ENCODE results near the gene NBPF8. TPM values are rescaled to one million over a fixed set of nuclear protein-coding genes. Genes with fewer than 3 reads are reported as not detected.
A peak's percentile ranks its signal among the peaks of the same experiment; 100 is the strongest.
"Not testable (repeated sequence)": the region's sequence is repeated elsewhere in the genome, so short reads cannot be mapped to it uniquely, and the experiment has no call there.

Gene NBPF8
- total RNA-seq (2014; rRNA removed; shearing (Covaris generic)): 8.8 and 14.4 TPM in 2 replicates

- peak; percentile 67 for DNase-seq (ENCODE audit: low read depth)
Measured at GRCh38 chr1:120414911-120415480, at the start of gene NBPF8. NBPF8 (plus strand) TSS chr1:120415035; CDS start chr1:120436523, 21,488 bp downstream.

DNA sequence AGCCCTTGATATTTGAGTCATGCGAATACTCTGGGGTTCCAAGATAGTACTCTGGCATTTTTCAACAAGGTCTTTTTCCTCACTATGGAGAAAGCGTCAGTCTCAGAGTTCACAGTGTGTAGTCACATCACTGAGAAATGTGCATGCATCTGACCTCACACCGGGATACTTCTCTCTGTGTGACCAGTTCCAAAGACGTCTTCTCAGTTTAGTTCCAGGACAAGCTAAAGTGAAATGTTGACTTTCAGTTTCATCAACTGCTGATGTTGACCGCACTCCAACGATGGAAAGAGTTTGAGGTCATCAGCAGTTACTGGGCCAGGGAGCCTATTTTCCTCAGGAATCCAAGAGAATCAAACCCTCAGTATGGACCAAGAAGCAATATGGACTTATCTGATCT lies 47.1 kb upstream of the NBPF8 start:
- DNase-seq (ENCODE audit: low read depth): not testable (repeated sequence)

DNA sequence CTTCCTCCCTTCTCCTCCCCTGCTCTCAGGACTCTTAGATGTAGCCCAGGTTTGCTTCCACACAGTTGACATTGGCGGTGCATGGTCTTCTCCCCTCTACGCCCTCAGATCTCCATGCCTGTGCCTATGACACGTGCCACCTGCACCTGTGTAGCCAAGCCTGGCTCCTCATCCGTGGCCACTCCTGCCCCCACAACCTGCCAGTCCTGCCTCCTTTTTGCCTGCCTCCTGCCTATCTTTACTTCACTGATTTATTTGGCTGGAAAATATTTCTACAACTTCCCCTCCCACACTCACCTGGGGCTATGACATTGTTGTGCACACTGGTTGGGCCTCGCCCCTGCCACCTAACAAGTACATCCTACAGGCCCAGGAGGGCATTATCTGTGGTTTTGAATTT lies 28.2 kb upstream of the NBPF8 start:
- DNase-seq (ENCODE audit: low read depth): not testable (repeated sequence)

DNA sequence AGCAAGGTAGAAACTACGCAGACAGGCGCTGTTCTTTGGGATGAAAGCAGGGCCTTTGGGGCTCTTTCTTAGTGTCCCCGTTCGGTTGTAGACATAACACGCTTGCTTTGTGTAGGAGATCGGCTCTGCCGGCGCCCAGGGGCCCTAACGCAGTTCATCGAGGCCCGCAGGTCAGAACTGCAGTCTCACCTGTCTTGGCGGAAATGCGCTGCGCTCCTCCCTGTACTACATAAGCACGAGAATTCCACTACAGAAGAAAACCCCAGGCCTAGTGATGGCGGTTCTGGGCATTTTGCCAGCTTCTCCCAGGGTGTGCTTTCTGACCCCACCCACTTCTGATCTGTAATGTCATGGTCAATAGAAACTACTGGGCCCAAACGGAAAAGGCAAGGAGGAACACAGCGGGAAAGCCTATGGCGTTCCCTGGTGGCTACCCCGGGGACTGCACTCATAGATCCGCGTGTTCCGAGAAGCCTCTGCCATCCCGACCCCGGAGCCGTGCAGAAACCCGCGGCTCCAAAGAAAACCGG lies 26.2 kb upstream of the NBPF8 start:
- DNase-seq (ENCODE audit: low read depth): peak; percentile 54

- DNase-seq (ENCODE audit: low read depth): not testable (repeated sequence)
Measured at GRCh38 chr1:120391365-120391764, 23.5 kb upstream of the NBPF8 start.

DNA sequence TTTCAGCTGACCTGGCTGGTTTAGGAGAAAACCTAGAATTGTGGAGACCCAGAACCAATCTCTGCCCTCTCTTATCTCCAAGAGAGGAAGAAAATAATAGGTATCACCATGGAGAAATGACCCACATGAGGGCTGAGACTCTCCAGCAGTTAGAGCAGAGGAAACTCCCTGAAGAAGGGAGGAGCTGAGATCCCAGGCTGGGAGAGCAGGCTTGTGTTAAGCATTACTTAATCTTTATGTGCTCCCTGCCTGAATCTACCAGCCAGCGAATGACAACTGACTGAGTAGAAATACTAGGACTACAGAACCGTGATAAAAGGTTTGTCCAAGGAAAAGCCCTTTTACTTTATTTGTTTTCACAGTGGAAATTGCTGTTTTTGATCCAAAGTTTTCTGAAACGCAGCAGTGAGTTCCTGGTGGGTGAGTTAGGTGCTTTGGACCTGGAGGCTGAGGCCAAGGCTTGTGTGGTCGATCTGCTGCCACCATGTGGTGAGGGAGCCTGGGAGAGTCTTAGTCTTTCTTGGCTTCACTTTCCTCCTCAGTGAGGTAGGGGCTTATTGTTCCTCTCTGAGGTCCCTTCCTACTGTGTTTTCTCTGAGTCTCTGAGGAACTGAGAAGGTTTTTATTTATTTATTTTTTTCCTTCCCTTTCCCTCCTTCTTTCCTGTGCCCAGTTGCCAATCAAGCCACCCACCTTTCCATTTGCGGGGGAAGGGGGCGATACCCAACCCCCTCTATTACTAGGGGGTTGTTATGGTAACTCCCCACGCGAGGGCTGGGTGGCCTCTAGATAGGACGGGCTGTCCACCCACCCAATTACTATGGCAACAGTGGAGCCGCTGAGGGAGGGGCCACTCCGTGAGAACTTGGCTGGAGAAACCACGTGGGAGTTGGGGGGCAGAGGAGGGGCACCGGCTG lies 21.3 kb upstream of the NBPF8 start:
- not testable (repeated sequence) for DNase-seq (ENCODE audit: low read depth)

- not testable (repeated sequence) for DNase-seq (ENCODE audit: low read depth)
Measured at GRCh38 chr1:120405348-120405747, 9.5 kb upstream of the NBPF8 start.

DNA sequence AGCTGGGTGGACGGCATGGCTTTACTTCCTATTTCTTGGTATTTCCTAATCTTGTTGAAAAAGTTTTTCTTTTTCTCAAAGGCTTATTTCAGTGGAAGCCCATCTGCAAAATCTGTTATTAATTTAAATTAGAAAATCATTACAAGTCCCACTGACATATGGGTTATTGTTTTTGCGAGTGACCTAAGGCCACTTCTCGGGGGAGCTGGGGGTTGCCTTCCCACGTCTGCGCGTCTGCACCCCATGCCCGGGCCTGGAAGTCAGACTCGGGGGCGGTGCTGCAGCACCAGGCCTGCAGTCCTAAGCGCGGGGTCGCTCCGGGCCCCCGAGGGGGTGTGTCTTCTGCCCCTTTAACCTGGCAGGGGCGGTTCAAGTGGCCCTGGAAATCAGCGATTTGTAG lies 384 bp upstream of the NBPF8 start:
- not testable (repeated sequence) for DNase-seq (ENCODE audit: low read depth)

- peak; percentile 70 for DNase-seq (ENCODE audit: low read depth)
Measured at GRCh38 chr1:120415492-120415961, 692 bp downstream of the NBPF8 start.

DNA sequence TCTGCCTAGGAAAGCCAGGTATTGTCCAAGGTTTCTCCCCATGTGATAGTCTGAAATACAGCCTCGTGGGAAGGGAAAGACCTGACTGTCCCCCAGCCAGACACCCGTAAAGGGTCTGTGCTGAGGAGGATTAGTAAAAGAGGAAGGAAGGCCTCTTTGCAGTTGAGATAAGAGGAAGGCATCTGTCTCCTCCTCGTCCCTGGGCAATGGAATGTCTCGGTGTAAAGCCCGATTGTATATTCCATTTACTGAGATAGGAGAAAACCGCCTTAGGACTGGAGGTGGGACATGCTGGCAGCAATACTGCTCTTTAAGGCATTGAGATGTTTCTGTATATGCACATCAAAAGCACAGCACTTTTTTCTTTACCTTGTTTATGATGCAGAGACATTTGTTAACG lies 10.2 kb downstream of the NBPF8 start:
- not testable (repeated sequence) for DNase-seq (ENCODE audit: low read depth)

DNA sequence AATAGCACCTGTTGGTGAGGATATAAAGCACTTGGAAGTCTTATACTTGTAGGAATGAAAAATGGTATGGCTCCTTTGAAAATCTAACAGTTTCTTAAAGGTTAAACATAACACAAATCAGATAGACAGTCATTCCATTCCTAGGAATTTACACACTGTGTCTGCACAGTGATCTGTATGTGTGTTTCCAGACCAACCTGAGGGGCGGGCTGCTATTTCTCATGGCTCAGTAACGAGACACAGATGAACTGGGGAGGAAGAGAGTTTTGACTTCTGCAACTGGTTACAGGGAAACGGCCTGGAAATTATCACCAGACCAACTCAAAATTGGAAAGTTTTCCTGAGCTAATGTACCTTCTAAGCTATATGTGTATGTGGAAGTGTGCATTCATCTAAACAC lies 16.8 kb downstream of the NBPF8 start:
- DNase-seq (ENCODE audit: low read depth): not testable (repeated sequence)

DNA sequence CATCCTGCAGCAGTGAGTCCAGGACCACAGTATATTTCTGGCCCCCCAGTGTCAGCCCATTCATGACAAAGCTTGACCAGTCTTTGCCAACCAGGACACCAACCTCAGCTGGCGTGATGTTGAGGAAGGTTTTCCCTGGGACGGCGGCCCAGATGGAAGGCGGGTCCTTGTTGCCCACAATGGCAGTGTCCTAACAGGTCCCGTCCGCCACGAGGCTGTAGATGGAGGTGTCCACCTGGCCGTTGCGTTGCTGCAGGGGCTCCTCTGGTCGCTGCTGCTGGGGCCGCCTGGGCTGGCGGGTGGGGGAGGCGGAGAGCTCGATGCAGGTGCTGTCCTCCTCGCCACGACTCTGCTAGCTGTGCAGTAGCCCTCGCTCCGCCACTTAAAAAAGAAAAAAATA lies 19.0 kb downstream of the NBPF8 start:
- DNase-seq (ENCODE audit: low read depth): not testable (repeated sequence)

GRCh38 chr1:120449124-120449523 lies 34.3 kb downstream of the NBPF8 start:
- not testable (repeated sequence) for DNase-seq (ENCODE audit: low read depth)

Other genes starting within 250 kb of the NBPF8 start
- gene SEC22B, start 238.5 kb upstream of the NBPF8 start, total RNA-seq (2014; rRNA removed; shearing (Covaris generic)): 53.3 and 67.0 TPM in 2 replicates